Endometrial microvascular endothelial cells (primary cell): ENCODE results near the gene BOLA2. TPM values are rescaled to one million over a fixed set of nuclear protein-coding genes. Genes with fewer than 3 reads are reported as not detected.
"Not testable (repeated sequence)": the region's sequence is repeated elsewhere in the genome, so short reads cannot be mapped to it uniquely, and the experiment has no call there.

Experiments used
- in situ Hi-C: cut with HindIII; loops from 2 replicates; pipeline ENCODE4 v1.10.0; 2017; ENCODE audit warnings: low sequenced_read_pairs, low pct_unique_long_range_greater_than_20kb; ENCODE audit errors: inconsistent ontology term
- total RNA-seq: library from RNA; depleted of rRNA; stranded (reverse); fragments of >200 nt; gene quantifications from one replicate; pipeline ENCODE4 v1.2.3, GENCODE V29; 2015; ENCODE audit errors: inconsistent ontology term

The BOLA2 gene
- total RNA-seq: 16.1 TPM

GRCh38 chr16:29454269-29454668 lies at the start of gene BOLA2, which contains the start of gene SLX1B:
Gene BOLA2, minus strand, starts transcription at chr16:29454351. Its CDS starts 98 bp downstream, at chr16:29454253.
Gene SLX1B, plus strand, starts transcription at chr16:29454533.
- in situ Hi-C loops: not testable (repeated sequence)

- in situ Hi-C loops: not testable (repeated sequence)
Observed at GRCh38 chr16:29482276-29482675, 28.1 kb upstream of the BOLA2 start.

GRCh38 chr16:29472065-29472464 lies 17.9 kb upstream of the BOLA2 start:
- in situ Hi-C loops: not testable (repeated sequence)

GRCh38 chr16:29469660-29470059 lies 15.5 kb upstream of the BOLA2 start:
- in situ Hi-C loops: not testable (repeated sequence)

- in situ Hi-C loops: not testable (repeated sequence)
Observed at GRCh38 chr16:29467654-29468366, 13.7 kb upstream of the BOLA2 start.

GRCh38 chr16:29466904-29467303 lies 12.8 kb upstream of the BOLA2 start:
- in situ Hi-C loops: not testable (repeated sequence)

- in situ Hi-C loops: not testable (repeated sequence)
Observed at GRCh38 chr16:29465985-29466824, 12.1 kb upstream of the BOLA2 start.

- in situ Hi-C loops: not testable (repeated sequence)
Observed at GRCh38 chr16:29460647-29461030, 6.5 kb upstream of the BOLA2 start.

GRCh38 chr16:29459706-29460646 lies 5.8 kb upstream of the BOLA2 start, which contains the start of gene SULT1A4:
Gene SULT1A4, plus strand, starts transcription at chr16:29459913. Its CDS starts 1,473 bp downstream, at chr16:29461386.
- in situ Hi-C loops: not testable (repeated sequence)

GRCh38 chr16:29457660-29458059 lies 3.5 kb upstream of the BOLA2 start:
- in situ Hi-C loops: not testable (repeated sequence)

- in situ Hi-C loops: not testable (repeated sequence)
Observed at GRCh38 chr16:29454828-29455227, 677 bp upstream of the BOLA2 start.

GRCh38 chr16:29453754-29454153 lies 397 bp downstream of the BOLA2 start:
- in situ Hi-C loops: not testable (repeated sequence)

- in situ Hi-C loops: not testable (repeated sequence)
Observed at GRCh38 chr16:29425390-29425789, 28.8 kb downstream of the BOLA2 start.

- in situ Hi-C loops: not testable (repeated sequence)
Observed at GRCh38 chr16:29423587-29423986, 30.6 kb downstream of the BOLA2 start.

- in situ Hi-C loops: not testable (repeated sequence)
Observed at GRCh38 chr16:29405249-29405648, 48.9 kb downstream of the BOLA2 start.
